Measurements from ENCODE around the gene AP1M1. TPM values are rescaled to one million over a fixed set of nuclear protein-coding genes. Genes with fewer than 3 reads are reported as not detected.

AP1M1 gene
- total RNA-seq, 1 donor from 2014 or later = 96.2 TPM

DNA sequence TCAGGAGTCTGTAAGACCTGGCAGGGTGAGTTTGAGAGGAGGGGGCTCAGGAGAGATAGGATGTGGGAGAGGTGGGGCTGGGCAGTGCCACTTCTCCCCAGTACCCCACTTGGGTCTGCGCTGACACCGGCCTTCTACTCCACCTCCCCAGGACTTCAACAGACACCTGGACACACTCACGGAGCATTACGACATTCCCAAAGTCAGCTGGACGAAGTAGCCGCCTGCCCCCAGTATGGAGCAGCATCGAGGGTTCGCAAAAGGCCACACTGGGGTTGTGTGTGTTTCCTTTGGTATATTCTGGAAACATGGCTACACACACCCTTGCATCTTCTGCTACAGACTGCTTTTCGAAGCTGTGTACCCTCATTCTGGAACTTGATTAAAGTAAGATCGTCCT, 7.0 kb upstream of the AP1M1 start:
- H3K36me3 ChIP-seq (ENCODE audit: control insufficient read depth, insufficient read depth, low read length) = peaks cover 2% of the 10 kb centered on the region
- H3K4me3 ChIP-seq (ENCODE audit: low read depth, low read length) = no peak overlapping the region
- H3K27me3 ChIP-seq (ENCODE audit: control insufficient read depth, insufficient read depth, low read length) = no peaks in the 10 kb centered on the region
- TF ChIP-seq, protein P1, sequence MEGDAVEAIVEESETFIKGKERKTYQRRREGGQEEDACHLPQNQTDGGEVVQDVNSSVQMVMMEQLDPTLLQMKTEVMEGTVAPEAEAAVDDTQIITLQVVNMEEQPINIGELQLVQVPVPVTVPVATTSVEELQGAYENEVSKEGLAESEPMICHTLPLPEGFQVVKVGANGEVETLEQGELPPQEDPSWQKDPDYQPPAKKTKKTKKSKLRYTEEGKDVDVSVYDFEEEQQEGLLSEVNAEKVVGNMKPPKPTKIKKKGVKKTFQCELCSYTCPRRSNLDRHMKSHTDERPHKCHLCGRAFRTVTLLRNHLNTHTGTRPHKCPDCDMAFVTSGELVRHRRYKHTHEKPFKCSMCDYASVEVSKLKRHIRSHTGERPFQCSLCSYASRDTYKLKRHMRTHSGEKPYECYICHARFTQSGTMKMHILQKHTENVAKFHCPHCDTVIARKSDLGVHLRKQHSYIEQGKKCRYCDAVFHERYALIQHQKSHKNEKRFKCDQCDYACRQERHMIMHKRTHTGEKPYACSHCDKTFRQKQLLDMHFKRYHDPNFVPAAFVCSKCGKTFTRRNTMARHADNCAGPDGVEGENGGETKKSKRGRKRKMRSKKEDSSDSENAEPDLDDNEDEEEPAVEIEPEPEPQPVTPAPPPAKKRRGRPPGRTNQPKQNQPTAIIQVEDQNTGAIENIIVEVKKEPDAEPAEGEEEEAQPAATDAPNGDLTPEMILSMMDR (IDR thresholded peaks at IDR 0.05; ENCODE audit: insufficient read depth, low read length, poor library complexity, severe bottlenecking) = no peak
- no peak for DNase-seq (ENCODE audit: low read depth)

DNA sequence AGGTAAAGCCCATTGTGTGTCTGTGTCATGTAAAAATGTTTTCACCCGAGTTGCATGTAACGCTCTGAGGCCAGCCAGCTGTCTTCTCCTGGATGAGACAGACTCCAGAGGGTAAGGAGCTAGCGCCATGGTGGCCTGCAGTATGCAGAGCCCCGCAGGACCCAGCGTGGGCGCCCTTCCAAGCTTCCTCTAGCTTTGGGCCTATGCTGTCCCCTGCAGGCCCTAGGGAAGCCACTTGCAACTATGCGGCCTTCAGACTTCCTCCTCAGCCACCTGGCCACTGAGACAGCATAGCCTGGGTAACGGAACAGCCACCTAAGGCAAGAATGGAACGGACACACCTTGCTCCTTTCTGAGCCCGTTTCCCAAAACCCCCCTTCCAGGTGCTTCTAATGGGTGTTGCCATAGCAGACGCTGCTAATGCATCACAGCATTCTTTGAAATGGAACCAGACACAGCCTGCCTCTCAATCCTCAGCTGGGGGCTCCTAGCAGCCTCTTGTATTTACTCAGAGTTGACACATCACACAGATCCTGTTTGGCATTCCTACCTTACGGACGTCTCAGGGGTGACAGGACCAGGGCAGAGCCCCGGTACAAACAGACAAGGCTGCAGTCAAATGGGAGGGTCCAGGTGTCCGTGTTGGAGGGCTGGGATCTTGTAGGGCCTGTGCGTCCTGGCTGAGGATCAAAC, 6.3 kb upstream of the AP1M1 start:
- Histone ChIP-seq H3K27me3 (ENCODE audit: control insufficient read depth, insufficient read depth, low read length) (no peaks in the 10 kb centered on the region), H3K36me3 (ENCODE audit: control insufficient read depth, insufficient read depth, low read length) (peaks cover 2% of the 10 kb centered on the region), H3K4me3 (ENCODE audit: low read depth, low read length) (no peak overlapping the region)
- TF ChIP-seq, protein P1 (IDR thresholded peaks at IDR 0.05; ENCODE audit: insufficient read depth, low read length, poor library complexity, severe bottlenecking) = no peak
- DNase-seq (ENCODE audit: low read depth) = no peak

- Histone ChIP-seq H3K27me3 (ENCODE audit: control insufficient read depth, insufficient read depth, low read length) (no peaks in the 10 kb centered on the region), H3K36me3 (ENCODE audit: control insufficient read depth, insufficient read depth, low read length) (peaks cover 2% of the 10 kb centered on the region), H3K4me3 (ENCODE audit: low read depth, low read length) (no peak overlapping the region)
- TF ChIP-seq, protein P1 (IDR thresholded peaks at IDR 0.05; ENCODE audit: insufficient read depth, low read length, poor library complexity, severe bottlenecking) = no peak
- no peak for DNase-seq (ENCODE audit: low read depth)
Measured at GRCh38 chr19:16193466-16193865, 4.2 kb upstream of the AP1M1 start.

DNA sequence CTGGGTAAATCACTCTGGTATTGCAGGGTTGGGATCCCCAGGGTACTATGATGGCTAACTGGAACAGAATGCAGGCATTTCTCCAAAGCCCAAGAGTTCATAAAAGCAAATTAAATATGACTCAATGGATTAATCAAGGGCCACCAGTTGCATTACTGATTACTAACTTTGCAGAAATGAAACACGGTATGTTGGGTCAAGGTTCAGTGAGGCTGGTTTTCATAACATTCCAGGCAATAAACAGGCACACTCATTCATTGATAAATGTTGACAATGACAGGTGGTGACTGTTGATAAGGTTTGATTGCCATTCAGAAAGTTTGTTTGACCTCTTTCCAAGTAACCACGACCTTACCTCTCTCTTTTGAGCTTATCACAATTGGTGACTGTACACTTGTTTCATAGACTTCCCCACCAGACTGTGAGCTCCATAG, 506 bp upstream of the AP1M1 start:
- Histone ChIP-seq H3K27me3 (ENCODE audit: control insufficient read depth, insufficient read depth, low read length) (no peaks in the 10 kb centered on the region), H3K4me3 (ENCODE audit: low read depth, low read length) (peak overlapping the region; percentile 100), H3K36me3 (ENCODE audit: control insufficient read depth, insufficient read depth, low read length) (no peaks in the 10 kb centered on the region)
- peak; percentile 5 for DNase-seq (ENCODE audit: low read depth)
- TF ChIP-seq, protein P1 (IDR thresholded peaks at IDR 0.05; ENCODE audit: insufficient read depth, low read length, poor library complexity, severe bottlenecking) = no peak

GRCh38 chr19:16198370-16198651, 600 bp downstream of the AP1M1 start:
- H3K4me3 ChIP-seq (ENCODE audit: low read depth, low read length) = peak overlapping the region; percentile 100
- no peak for DNase-seq (ENCODE audit: low read depth)
- TF ChIP-seq, protein P1 (IDR thresholded peaks at IDR 0.05; ENCODE audit: insufficient read depth, low read length, poor library complexity, severe bottlenecking) = no peak
- H3K36me3 ChIP-seq (ENCODE audit: control insufficient read depth, insufficient read depth, low read length) = no peaks in the 10 kb centered on the region
- H3K27me3 ChIP-seq (ENCODE audit: control insufficient read depth, insufficient read depth, low read length) = no peaks in the 10 kb centered on the region

All from kidney epithelial cell (primary cell).